ENCODE data around the gene PTPN14.

- TF ChIP-seq CTCF (IDR thresholded peaks at IDR 0.05): no peak
- no peak for TF ChIP-seq POLR2AphosphoS5 (IDR thresholded peaks at IDR 0.05; ENCODE audit: low read depth, low read length)
- TF ChIP-seq REST (IDR thresholded peaks at IDR 0.05; ENCODE audit: insufficient read depth in 1 of 2, low read depth in 2 of 2, low read length in 1 of 2): no peak
Observed at GRCh38 chr1:214416417-214416816, 135.0 kb downstream of the PTPN14 start.

All from Panc1 (cell line).